ENCODE measurements around the gene LSAMP. TPM values are rescaled to one million over a fixed set of nuclear protein-coding genes. Genes with fewer than 3 reads are reported as not detected.

LSAMP gene
- total RNA-seq, 1 donor from 2014 or later, result 4.4 TPM

GRCh38 chr3:116405231-116405630 lies 40.1 kb downstream of the LSAMP start:
- Mint-ChIP-seq H3K36me3 (ENCODE audit: unreplicated experiment) (no peaks in the 10 kb centered on the region), H3K9me3 (ENCODE audit: unreplicated experiment) (no peaks in the 10 kb centered on the region), H3K27me3 (ENCODE audit: unreplicated experiment) (peaks cover 10% of the 10 kb centered on the region), H3K4me1 (ENCODE audit: unreplicated experiment) (no peaks in the 10 kb centered on the region), H3K4me3 (ENCODE audit: unreplicated experiment) (no peak overlapping the region), H3K27ac (ENCODE audit: unreplicated experiment) (no peak overlapping the region)
- no peak for DNase-seq (ENCODE audit: extremely low spot score, unreplicated experiment)
- TF ChIP-seq, protein P1, sequence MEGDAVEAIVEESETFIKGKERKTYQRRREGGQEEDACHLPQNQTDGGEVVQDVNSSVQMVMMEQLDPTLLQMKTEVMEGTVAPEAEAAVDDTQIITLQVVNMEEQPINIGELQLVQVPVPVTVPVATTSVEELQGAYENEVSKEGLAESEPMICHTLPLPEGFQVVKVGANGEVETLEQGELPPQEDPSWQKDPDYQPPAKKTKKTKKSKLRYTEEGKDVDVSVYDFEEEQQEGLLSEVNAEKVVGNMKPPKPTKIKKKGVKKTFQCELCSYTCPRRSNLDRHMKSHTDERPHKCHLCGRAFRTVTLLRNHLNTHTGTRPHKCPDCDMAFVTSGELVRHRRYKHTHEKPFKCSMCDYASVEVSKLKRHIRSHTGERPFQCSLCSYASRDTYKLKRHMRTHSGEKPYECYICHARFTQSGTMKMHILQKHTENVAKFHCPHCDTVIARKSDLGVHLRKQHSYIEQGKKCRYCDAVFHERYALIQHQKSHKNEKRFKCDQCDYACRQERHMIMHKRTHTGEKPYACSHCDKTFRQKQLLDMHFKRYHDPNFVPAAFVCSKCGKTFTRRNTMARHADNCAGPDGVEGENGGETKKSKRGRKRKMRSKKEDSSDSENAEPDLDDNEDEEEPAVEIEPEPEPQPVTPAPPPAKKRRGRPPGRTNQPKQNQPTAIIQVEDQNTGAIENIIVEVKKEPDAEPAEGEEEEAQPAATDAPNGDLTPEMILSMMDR (IDR thresholded peaks at IDR 0.05), result no peak

GRCh38 chr3:116399701-116400226 lies 45.5 kb downstream of the LSAMP start:
- H3K27me3 Mint-ChIP-seq (ENCODE audit: unreplicated experiment), result peaks cover 7% of the 10 kb centered on the region
- no peak for DNase-seq (ENCODE audit: extremely low spot score, unreplicated experiment)
- H3K9me3 Mint-ChIP-seq (ENCODE audit: unreplicated experiment), result no peaks in the 10 kb centered on the region
- TF ChIP-seq, protein P1 (IDR thresholded peaks at IDR 0.05), result no peak
- H3K27ac Mint-ChIP-seq (ENCODE audit: unreplicated experiment), result no peak overlapping the region
- no peaks in the 10 kb centered on the region for H3K36me3 Mint-ChIP-seq (ENCODE audit: unreplicated experiment)
- H3K4me3 Mint-ChIP-seq (ENCODE audit: unreplicated experiment), result no peak overlapping the region
- H3K4me1 Mint-ChIP-seq (ENCODE audit: unreplicated experiment), result no peaks in the 10 kb centered on the region

DNA sequence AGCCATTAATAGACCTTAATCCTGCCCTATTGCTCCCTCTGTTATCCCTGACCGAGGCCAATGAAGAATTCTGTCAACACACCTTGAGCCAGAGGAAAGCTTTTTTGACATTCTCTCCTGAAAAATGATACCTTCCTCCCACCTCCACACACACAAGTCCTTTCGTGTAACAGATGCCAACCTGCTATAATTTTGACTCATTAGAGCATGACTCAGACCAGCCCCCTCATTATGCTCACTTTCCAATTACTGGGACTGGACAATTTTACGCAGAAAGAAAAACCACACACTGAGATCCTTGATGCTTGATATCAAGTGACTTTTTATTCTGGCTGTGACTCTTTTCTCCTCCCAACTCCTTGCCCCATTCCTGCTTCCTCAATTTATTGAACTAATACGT lies 50.9 kb downstream of the LSAMP start:
- Mint-ChIP-seq H3K4me1 (ENCODE audit: unreplicated experiment) (no peaks in the 10 kb centered on the region), H3K36me3 (ENCODE audit: unreplicated experiment) (no peaks in the 10 kb centered on the region), H3K4me3 (ENCODE audit: unreplicated experiment) (no peak overlapping the region), H3K27me3 (ENCODE audit: unreplicated experiment) (peaks cover 8% of the 10 kb centered on the region), H3K27ac (ENCODE audit: unreplicated experiment) (no peak overlapping the region), H3K9me3 (ENCODE audit: unreplicated experiment) (no peaks in the 10 kb centered on the region)
- DNase-seq (ENCODE audit: extremely low spot score, unreplicated experiment), result no peak
- TF ChIP-seq, protein P1 (IDR thresholded peaks at IDR 0.05), result no peak

DNA sequence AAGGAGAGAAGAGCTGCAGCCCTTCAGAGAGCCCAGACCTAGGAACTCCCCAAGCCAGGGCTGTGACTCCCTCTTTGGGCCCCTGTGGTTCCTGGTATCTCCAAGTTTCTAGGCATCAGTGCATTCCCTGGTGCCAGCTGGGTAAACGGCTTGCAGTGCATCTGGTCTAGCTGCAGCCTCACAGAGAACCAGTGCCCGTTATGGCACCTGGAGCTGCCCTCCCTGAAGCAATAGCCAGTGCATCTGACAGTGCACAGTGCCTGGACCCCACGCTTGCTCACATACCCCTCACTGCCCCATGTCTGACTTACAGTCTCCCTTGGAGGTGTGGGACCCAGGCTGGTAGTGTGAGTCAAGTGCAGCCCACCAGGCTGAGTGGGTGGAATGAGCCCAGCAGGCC lies 52.1 kb downstream of the LSAMP start:
- DNase-seq (ENCODE audit: extremely low spot score, unreplicated experiment), result no peak
- Mint-ChIP-seq H3K36me3 (ENCODE audit: unreplicated experiment) (no peaks in the 10 kb centered on the region), H3K4me1 (ENCODE audit: unreplicated experiment) (no peaks in the 10 kb centered on the region), H3K27ac (ENCODE audit: unreplicated experiment) (no peak overlapping the region), H3K4me3 (ENCODE audit: unreplicated experiment) (no peak overlapping the region), H3K9me3 (ENCODE audit: unreplicated experiment) (no peaks in the 10 kb centered on the region), H3K27me3 (ENCODE audit: unreplicated experiment) (peaks cover 6% of the 10 kb centered on the region)
- TF ChIP-seq, protein P1 (IDR thresholded peaks at IDR 0.05), result no peak

DNA sequence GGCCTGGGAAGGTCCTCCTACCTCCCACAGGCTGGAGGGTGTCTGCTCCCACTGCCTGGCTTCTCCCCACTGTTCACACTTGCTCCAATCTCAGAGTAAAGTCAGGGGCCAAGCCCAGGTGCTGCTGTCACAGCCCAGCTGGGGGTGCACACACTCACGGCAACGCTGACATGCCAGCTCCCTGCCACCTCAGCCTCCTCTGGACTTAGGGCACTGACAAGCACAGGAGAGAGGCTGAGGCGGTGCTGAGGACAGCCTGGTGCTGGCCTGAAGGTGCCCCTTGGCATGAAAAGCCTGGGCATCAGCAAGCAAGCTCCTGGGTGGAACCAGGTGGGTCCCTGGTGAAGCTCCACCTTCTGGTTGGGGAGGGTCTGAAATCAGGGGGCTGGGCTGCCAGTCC lies 53.0 kb downstream of the LSAMP start:
- TF ChIP-seq, protein P1 (IDR thresholded peaks at IDR 0.05), result no peak
- Mint-ChIP-seq H3K9me3 (ENCODE audit: unreplicated experiment) (no peaks in the 10 kb centered on the region), H3K27me3 (ENCODE audit: unreplicated experiment) (peaks cover 6% of the 10 kb centered on the region), H3K36me3 (ENCODE audit: unreplicated experiment) (no peaks in the 10 kb centered on the region), H3K4me3 (ENCODE audit: unreplicated experiment) (no peak overlapping the region), H3K4me1 (ENCODE audit: unreplicated experiment) (no peaks in the 10 kb centered on the region), H3K27ac (ENCODE audit: unreplicated experiment) (no peak overlapping the region)
- DNase-seq (ENCODE audit: extremely low spot score, unreplicated experiment), result no peak

Data from osteocyte (in vitro differentiated cells).